SK-N-SH (cell line): ENCODE measurements around the gene C2CD4B. TPM values are rescaled to one million over a fixed set of nuclear protein-coding genes. Genes with fewer than 3 reads are reported as not detected.

ENCODE experiments used
- CTCF ChIA-PET: fragments of 300-600, 350-600 bp; formaldehyde crosslinking; extraction: SDS; loops from one replicate; lab custom pipeline; 2021; lab: Yijun Ruan, JAX
- POLR2A ChIA-PET: fragments of 350-600 bp; sonication (Branson Sonifier 250); formaldehyde crosslinking; extraction: SDS; loops from one replicate; lab custom pipeline; 2020; ENCODE audit warnings: antibody characterized with exemption, inconsistent platforms; lab: Yijun Ruan, JAX
- DNase-seq: peaks from one replicate; pipeline ENCODE4 v3.0.0; 2012
- H2AFZ ChIP-seq: fragments of 200-600 bp; sonication (generic); 2 replicates; pipeline ENCODE4 v1.8.1; 2016; ENCODE audit warnings: antibody characterized with exemption, mild to moderate bottlenecking, low read depth
- H3F3A ChIP-seq: fragments of 200-600 bp; sonication (generic); replicated peaks from 2 replicates; pipeline ENCODE3; 2016; ENCODE audit warnings: antibody characterized with exemption, mild to moderate bottlenecking; ENCODE audit not compliant: insufficient read depth
- H3K27ac ChIP-seq, 2 experiments: fragments of 200-500 bp in 1 of 2; fragments of 200-600 bp in 1 of 2; sonication (Bioruptor generic) in 1 of 2; sonication (generic), shearing (Covaris generic) in 1 of 2; 2 replicates each; pipeline versions ENCODE4 v1.5.1 to v1.6.1; 2014 to 2016; ENCODE audit warnings: low read depth in 2 of 2, inconsistent platforms in 1 of 2, low read length in 1 of 2, mild to moderate bottlenecking in 1 of 2, mixed read lengths in 1 of 2
- H3K27me3 ChIP-seq: fragments of 200-600 bp; sonication (generic), shearing (Covaris generic); 2 replicates; pipeline ENCODE4 v1.6.1; 2016; ENCODE audit warnings: mixed run types; ENCODE audit not compliant: insufficient read depth
- H3K36me3 ChIP-seq, 2 experiments: fragments of 200-500 bp in 1 of 2; fragments of 200-600 bp in 1 of 2; sonication (Bioruptor generic) in 1 of 2; sonication (generic) in 1 of 2; replicated peaks in 1 of 2; 2 replicates each; pipeline versions ENCODE3 to v1.5.1; 2014 to 2016; ENCODE audit warnings: low read length in 1 of 2, mild to moderate bottlenecking in 1 of 2; ENCODE audit not compliant: insufficient read depth in 2 of 2, control insufficient read depth in 1 of 2
- H3K4me1 ChIP-seq, 2 experiments: fragments of 200-500 bp in 1 of 2; fragments of 200-600 bp in 1 of 2; sonication (Bioruptor generic) in 1 of 2; sonication (generic), shearing (Covaris generic) in 1 of 2; 2 replicates each; pipeline versions ENCODE4 v1.5.1 to v1.6.1; 2014 to 2016; ENCODE audit warnings: low read depth in 1 of 2, low read length in 1 of 2, mixed run types in 1 of 2; ENCODE audit not compliant: insufficient read depth in 2 of 2, control insufficient read depth in 1 of 2
- H3K4me2 ChIP-seq: fragments of 200-600 bp; sonication (generic), shearing (Covaris generic); 2 replicates; pipeline ENCODE4 v1.6.1; 2017; ENCODE audit warnings: mixed run types
- H3K4me3 ChIP-seq, 2 experiments: fragments of 200-500 bp in 1 of 2; fragments of 200-600 bp in 1 of 2; sonication (Bioruptor generic) in 1 of 2; sonication (generic), shearing (Covaris generic) in 1 of 2; 2 replicates each; pipeline versions ENCODE4 v1.5.1 to v1.8.1; 2014 to 2016; ENCODE audit warnings: low read depth in 2 of 2, inconsistent platforms in 1 of 2, low read length in 1 of 2, mild to moderate bottlenecking in 1 of 2, mixed read lengths in 1 of 2, moderate library complexity in 1 of 2
- H3K79me2 ChIP-seq: fragments of 200-600 bp; sonication (generic); 2 replicates; pipeline ENCODE4 v1.8.1; 2017; ENCODE audit warnings: mild to moderate bottlenecking; ENCODE audit not compliant: insufficient read depth
- H3K9ac ChIP-seq: fragments of 200-600 bp; sonication (generic); 2 replicates; pipeline ENCODE4 v1.6.1; 2017; ENCODE audit warnings: mixed run types
- H3K9me2 ChIP-seq: fragments of 200-600 bp; sonication (generic); 2 replicates; pipeline ENCODE4 v1.6.1; 2017; ENCODE audit warnings: mixed run types
- H3K9me3 ChIP-seq: fragments of 200-600 bp; sonication (generic); 2 replicates; pipeline ENCODE4 v1.6.1; 2017; ENCODE audit warnings: mixed run types, mild to moderate bottlenecking, moderate library complexity
- H4K20me1 ChIP-seq: fragments of 200-600 bp; sonication (generic); 2 replicates; pipeline ENCODE4 v1.6.1; 2017; ENCODE audit warnings: mild to moderate bottlenecking, mixed run types; ENCODE audit not compliant: insufficient read depth
- CHD2 ChIP-seq: fragments of 150-350 bp; IDR thresholded peaks from 2 replicates; pipeline ENCODE4 v1.6.1; 2018; ENCODE audit warnings: low read length; ENCODE audit not compliant: partially characterized antibody
- FOSL2 ChIP-seq: IDR thresholded peaks from 2 replicates; pipeline ENCODE4 v1.4.0; 2012; ENCODE audit warnings: low read depth, mild to moderate bottlenecking, moderate library complexity, borderline replicate concordance
- FOXJ3 ChIP-seq: sonication (generic); formaldehyde crosslinking; IDR thresholded peaks from 2 replicates; pipeline ENCODE4 v1.5.1; 2020; ENCODE audit warnings: mild to moderate bottlenecking, missing genetic modification reagents
- FOXM1 ChIP-seq: IDR thresholded peaks from 2 replicates; pipeline ENCODE4 v1.4.0; 2012; ENCODE audit warnings: low read depth, mild to moderate bottlenecking
- GABPA ChIP-seq: IDR thresholded peaks from 2 replicates; pipeline ENCODE4 v1.4.0; 2012; ENCODE audit warnings: low read depth, mild to moderate bottlenecking
- MAX ChIP-seq: IDR thresholded peaks from 2 replicates; pipeline ENCODE4 v1.4.0; 2012; ENCODE audit warnings: low read depth
- MEF2A ChIP-seq: IDR thresholded peaks from 2 replicates; pipeline ENCODE4 v1.4.0; 2012; ENCODE audit warnings: low read depth, borderline replicate concordance
- POLR2AphosphoS5 ChIP-seq: IDR thresholded peaks from 2 replicates; pipeline ENCODE4 v1.6.1; 2012; ENCODE audit warnings: low read depth, low read length
- RAD21 ChIP-seq: IDR thresholded peaks from 2 replicates; pipeline ENCODE4 v1.6.1; 2012; ENCODE audit warnings: mild to moderate bottlenecking, low read length
- RCOR1 ChIP-seq: fragments of 150-350 bp; IDR thresholded peaks from 2 replicates; pipeline ENCODE4 v1.6.1; 2017; ENCODE audit warnings: antibody characterized with exemption, low read length
- REST ChIP-seq: IDR thresholded peaks from 2 replicates; pipeline ENCODE4 v1.6.1; 2012; ENCODE audit warnings: mild to moderate bottlenecking, low read depth, low read length, moderate library complexity
- RFX5 ChIP-seq: IDR thresholded peaks from 2 replicates; pipeline ENCODE4 v1.6.1; 2012; ENCODE audit warnings: mild to moderate bottlenecking, improper control_type of control experiment, low read length
- RXRA ChIP-seq: IDR thresholded peaks from 2 replicates; pipeline ENCODE4 v1.4.0; 2012; ENCODE audit warnings: low read depth, mild to moderate bottlenecking, borderline replicate concordance
- SMC3 ChIP-seq: IDR thresholded peaks from 2 replicates; pipeline ENCODE4 v1.6.1; 2012; ENCODE audit warnings: low read depth, low read length, improper control_type of control experiment
- TAF1 ChIP-seq: IDR thresholded peaks from 2 replicates; pipeline ENCODE4 v1.6.1; 2012; ENCODE audit warnings: low read depth, mild to moderate bottlenecking, low read length, moderate library complexity, borderline replicate concordance
- TCF12 ChIP-seq: IDR thresholded peaks from 2 replicates; pipeline ENCODE4 v1.4.0; 2012
- TEAD4 ChIP-seq: IDR thresholded peaks from 2 replicates; pipeline ENCODE4 v1.4.0; 2012; ENCODE audit warnings: mild to moderate bottlenecking, borderline replicate concordance; ENCODE audit not compliant: insufficient read depth
- YY1 ChIP-seq: IDR thresholded peaks from 2 replicates; pipeline ENCODE4 v1.4.0; 2012; ENCODE audit warnings: low read depth, mild to moderate bottlenecking
- WGBS: methylation state at CpG from one replicate; pipeline ENCODE4 v1.1.6; 2017; ENCODE audit warnings: low lambda C conversion rate; 5-methylcytosine and 5-hydroxymethylcytosine counted together
- polyA plus RNA-seq, 3 experiments: library from polyadenylated mRNA; depleted of rRNA; stranded (reverse); fragments of >200 nt; gene quantifications; 2 replicates each; pipeline ENCODE4 v1.2.3, GENCODE V29; 2012

Gene C2CD4B
- polyA plus RNA-seq, 1 of the 3 experiments (the other 2 are of a cell fraction), result not detected

GRCh38 chr15:62163397-62164013 lies 1.6 kb downstream of the C2CD4B start:
- H3K9ac ChIP-seq, result no peak overlapping the region
- no peaks in the 10 kb centered on the region for H3F3A ChIP-seq
- H3K36me3 ChIP-seq, result no peaks in the 10 kb centered on the region
- CTCF ChIA-PET, result interaction anchor here (0.7 kb wide), 1 partner anchor 81 kb away, joined by 3 read pairs; no protein-coding TSS in a partner anchor
- DNase-seq, result no peak
- no peaks in the 10 kb centered on the region; the same call in 1 of the 2 replicates for H3K9me3 ChIP-seq
- no peaks in the 10 kb centered on the region for H4K20me1 ChIP-seq
- POLR2A ChIA-PET, result no interaction called here
- peak overlapping the region in 1 of 2 experiments; percentile 42; a peak in 1 of 4 replicates for H3K4me3 ChIP-seq
- H3K4me1 ChIP-seq, result no peaks in the 10 kb centered on the region; a peak in 1 of 4 replicates
- no peak overlapping the region for H2AFZ ChIP-seq
- WGBS, result 56% methylated on average over 21 of the region's 29 CpGs
- no peaks in the 10 kb centered on the region for H3K79me2 ChIP-seq
- TF ChIP-seq RXRA (no peak), TCF12 (no peak), MEF2A (no peak), REST (no peak), RAD21 (no peak)
- peaks cover 32% of the 10 kb centered on the region; the same call in 1 of the 2 replicates for H3K27me3 ChIP-seq
- no peak overlapping the region for H3K4me2 ChIP-seq
- no peak overlapping the region for H3K27ac ChIP-seq
- no peaks in the 10 kb centered on the region for H3K9me2 ChIP-seq

GRCh38 chr15:62153228-62153627 lies 11.9 kb downstream of the C2CD4B start:
- peaks cover 7% of the 10 kb centered on the region for H3K9me3 ChIP-seq
- no peaks in the 10 kb centered on the region for H3F3A ChIP-seq
- H3K4me2 ChIP-seq, result no peak overlapping the region
- no peak overlapping the region for H3K4me3 ChIP-seq
- POLR2A ChIA-PET, result no interaction called here
- TF ChIP-seq MAX (no peak), POLR2AphosphoS5 (no peak), RFX5 (no peak), REST (no peak), GABPA (no peak), TEAD4 (no peak), FOXM1 (no peak), RAD21 (no peak), YY1 (no peak), CHD2 (no peak), FOSL2 (no peak), TAF1 (no peak), FOXJ3 (CRISPR knock-in tag) (no peak), RCOR1 (no peak), SMC3 (no peak)
- no peaks in the 10 kb centered on the region for H3K4me1 ChIP-seq
- CTCF ChIA-PET, result interaction anchor here (0.7 to 0.8 kb wide), 2 partner anchors 36 to 101 kb away, joined by 3 to 4 read pairs; no protein-coding TSS in a partner anchor
- 28% methylated on average over 4 of the region's 4 CpGs for WGBS
- H3K9ac ChIP-seq, result no peak overlapping the region
- DNase-seq, result no peak
- no peak overlapping the region for H2AFZ ChIP-seq
- H3K27me3 ChIP-seq, result no peaks in the 10 kb centered on the region
- H3K9me2 ChIP-seq, result no peaks in the 10 kb centered on the region
- H3K27ac ChIP-seq, result no peak overlapping the region
- no peaks in the 10 kb centered on the region for H4K20me1 ChIP-seq
- no peaks in the 10 kb centered on the region for H3K79me2 ChIP-seq
- no peaks in the 10 kb centered on the region for H3K36me3 ChIP-seq
